Activated CD8-positive, alpha-beta T cell treated with anti-CD3 and anti-CD28 coated beads, Interleukin-2, amount 10 ng/mL, durations not matched to agents 7 days and 5 days (primary cell): Measurements from ENCODE around the gene IFT81. TPM values are rescaled to one million over a fixed set of nuclear protein-coding genes. Genes with fewer than 3 reads are reported as not detected.
"Not testable (repeated sequence)": the region's sequence is repeated elsewhere in the genome, so short reads cannot be mapped to it uniquely, and the experiment has no call there.

Source experiments
- ATAC-seq: fragments of 150-1000 bp; cut with Tn5 transposase; one replicate; pipeline ENCODE4 v1.10.0; 2021; ENCODE audit warnings: moderate library complexity
- CTCF ChIA-PET: fragments of 350-600 bp; sonication (Branson Sonifier 250); formaldehyde crosslinking; loops from one replicate; lab custom pipeline; 2021; ENCODE audit warnings: antibody characterized with exemption; lab: Charles Lee
- POLR2A ChIA-PET: fragments of 350-600 bp; sonication (Branson Sonifier 250); formaldehyde crosslinking; loops from one replicate; lab custom pipeline; 2021; ENCODE audit warnings: antibody characterized with exemption; lab: Charles Lee
- DNase-seq: peaks from one replicate; pipeline ENCODE4 v3.0.0-alpha.2; 2020
- H3K27ac Mint-ChIP-seq: one replicate; pipeline ENCODE4 v1.8.0; 2021; ENCODE audit warnings: mild to moderate bottlenecking, mixed read lengths
- H3K27me3 Mint-ChIP-seq: one replicate; pipeline ENCODE4 v1.8.0; 2021; ENCODE audit warnings: low read depth, mixed read lengths
- H3K36me3 Mint-ChIP-seq: one replicate; pipeline ENCODE4 v1.8.0; 2021; ENCODE audit warnings: low read depth, mixed read lengths
- H3K4me1 Mint-ChIP-seq: one replicate; pipeline ENCODE4 v1.8.0; 2021; ENCODE audit warnings: low read depth, mixed read lengths
- H3K4me3 Mint-ChIP-seq: one replicate; pipeline ENCODE4 v1.8.0; 2021; ENCODE audit warnings: mild to moderate bottlenecking, mixed read lengths
- H3K9me3 Mint-ChIP-seq: one replicate; pipeline ENCODE4 v1.8.0; 2022; ENCODE audit warnings: mixed read lengths; ENCODE audit not compliant: insufficient read depth
- total RNA-seq, 2 experiments: library from RNA; stranded (reverse); gene quantifications; one replicate each; pipeline ENCODE4 v1.2.3, GENCODE V29; 2021

Gene IFT81
- total RNA-seq, 2 experiments from 2014 or later = 1.5 to 2.1 TPM

DNA sequence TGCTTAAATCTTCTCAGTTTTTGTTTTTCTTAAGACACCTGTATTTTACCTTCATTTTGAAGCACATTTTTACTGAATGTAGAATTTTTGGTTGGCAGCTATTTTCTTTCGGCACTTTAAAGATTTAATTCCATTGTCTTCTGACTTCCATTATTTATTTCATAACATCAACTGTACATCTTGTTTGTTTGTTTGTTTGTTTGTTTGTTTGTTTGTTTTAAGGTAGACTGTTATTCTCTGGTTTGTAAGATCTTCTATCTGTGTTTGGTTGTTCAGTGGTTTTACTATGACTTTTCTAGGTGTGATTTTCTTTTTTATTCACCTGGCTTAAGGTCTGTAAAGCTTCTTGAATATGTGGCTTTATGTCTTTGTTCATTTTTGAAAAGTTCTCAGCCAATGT, 61.9 kb downstream of the IFT81 start:
- Mint-ChIP-seq H3K4me3 (no peak overlapping the region), H3K27ac (no peak overlapping the region), H3K36me3 (peaks cover 4% of the 10 kb centered on the region), H3K27me3 (no peaks in the 10 kb centered on the region), H3K4me1 (no peaks in the 10 kb centered on the region), H3K9me3 (peaks cover 11% of the 10 kb centered on the region)
- ATAC-seq (no peak), DNase-seq (no peak)
- CTCF ChIA-PET = no interaction called here
- POLR2A ChIA-PET = no interaction called here

DNA sequence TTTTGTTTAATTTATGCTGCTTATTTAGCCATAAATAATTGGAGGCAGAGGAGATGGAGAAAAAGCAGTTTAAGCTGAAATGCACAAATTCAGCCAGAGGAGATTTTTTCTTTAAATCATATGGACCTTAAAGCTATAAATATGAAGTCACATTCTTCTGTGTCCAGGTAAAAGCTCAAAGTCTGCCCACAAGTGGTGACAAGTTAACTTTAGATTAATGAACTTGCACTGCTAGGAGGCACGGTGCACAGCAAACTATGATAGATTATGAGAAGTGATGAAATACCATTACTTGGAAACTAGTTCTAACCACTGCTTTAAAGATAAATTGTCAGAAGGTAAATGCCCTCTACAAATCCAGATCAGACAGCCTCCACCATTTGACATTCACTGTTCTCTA, 69.0 kb downstream of the IFT81 start:
- Mint-ChIP-seq H3K4me1 (no peaks in the 10 kb centered on the region), H3K36me3 (no peaks in the 10 kb centered on the region), H3K27me3 (no peaks in the 10 kb centered on the region), H3K9me3 (no peaks in the 10 kb centered on the region), H3K27ac (no peak overlapping the region), H3K4me3 (no peak overlapping the region)
- ChIA-PET CTCF (no interaction called here), POLR2A (no interaction called here)
- ATAC-seq = no peak
- no peak for DNase-seq

DNA sequence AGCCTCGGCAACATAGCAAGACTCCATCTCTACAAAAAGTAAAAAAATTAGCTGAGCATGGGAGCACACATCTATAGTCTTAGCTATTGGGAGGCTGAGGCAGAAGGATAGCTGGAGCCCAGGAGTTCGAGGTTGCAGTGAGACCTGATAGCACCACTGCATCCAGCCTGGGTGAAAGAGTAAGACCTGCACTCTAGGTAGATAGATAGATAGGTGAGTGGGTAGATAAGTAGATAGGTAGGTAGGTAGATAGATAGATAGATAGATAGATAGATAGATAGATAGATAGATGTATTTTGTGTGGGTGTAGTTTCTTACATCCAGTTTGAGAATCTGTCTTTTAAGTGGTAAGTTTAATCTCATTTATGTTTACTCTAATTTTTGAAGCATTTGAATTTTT, 72.8 kb downstream of the IFT81 start:
- no peak overlapping the region for H3K4me3 Mint-ChIP-seq
- H3K4me1 Mint-ChIP-seq = peaks cover 11% of the 10 kb centered on the region
- POLR2A ChIA-PET = no interaction called here
- H3K9me3 Mint-ChIP-seq = no peaks in the 10 kb centered on the region
- ATAC-seq (no peak), DNase-seq (no peak)
- no peaks in the 10 kb centered on the region for H3K36me3 Mint-ChIP-seq
- no peaks in the 10 kb centered on the region for H3K27me3 Mint-ChIP-seq
- CTCF ChIA-PET = interaction anchor here (0.7 kb wide), 1 partner anchor 44 kb away, joined by 3 read pairs; no protein-coding TSS in a partner anchor
- no peak overlapping the region for H3K27ac Mint-ChIP-seq

DNA sequence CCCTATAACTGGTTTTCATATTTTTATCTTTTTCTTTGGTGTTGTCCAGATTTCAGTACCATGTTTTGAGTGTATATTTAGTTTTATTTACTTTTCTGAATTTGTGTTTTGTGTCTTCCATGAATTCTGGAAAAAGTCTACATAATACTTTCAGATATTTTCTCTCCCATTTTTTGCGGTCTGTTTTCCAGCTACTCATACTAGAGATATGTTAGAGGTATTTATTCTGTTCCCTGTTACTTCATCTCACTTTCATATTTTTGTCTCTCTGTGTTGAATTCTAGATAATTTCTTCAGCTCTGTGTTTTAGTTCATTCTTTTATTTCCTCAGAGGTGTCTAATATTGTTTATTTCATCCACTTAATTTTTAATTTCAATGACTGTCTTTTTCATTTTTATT, 74.2 kb downstream of the IFT81 start:
- POLR2A ChIA-PET = no interaction called here
- H3K4me1 Mint-ChIP-seq = peaks cover 11% of the 10 kb centered on the region
- no peaks in the 10 kb centered on the region for H3K36me3 Mint-ChIP-seq
- no peak overlapping the region for H3K27ac Mint-ChIP-seq
- ATAC-seq (no peak), DNase-seq (no peak)
- no peaks in the 10 kb centered on the region for H3K9me3 Mint-ChIP-seq
- H3K27me3 Mint-ChIP-seq = no peaks in the 10 kb centered on the region
- CTCF ChIA-PET = no interaction called here
- H3K4me3 Mint-ChIP-seq = no peak overlapping the region

DNA sequence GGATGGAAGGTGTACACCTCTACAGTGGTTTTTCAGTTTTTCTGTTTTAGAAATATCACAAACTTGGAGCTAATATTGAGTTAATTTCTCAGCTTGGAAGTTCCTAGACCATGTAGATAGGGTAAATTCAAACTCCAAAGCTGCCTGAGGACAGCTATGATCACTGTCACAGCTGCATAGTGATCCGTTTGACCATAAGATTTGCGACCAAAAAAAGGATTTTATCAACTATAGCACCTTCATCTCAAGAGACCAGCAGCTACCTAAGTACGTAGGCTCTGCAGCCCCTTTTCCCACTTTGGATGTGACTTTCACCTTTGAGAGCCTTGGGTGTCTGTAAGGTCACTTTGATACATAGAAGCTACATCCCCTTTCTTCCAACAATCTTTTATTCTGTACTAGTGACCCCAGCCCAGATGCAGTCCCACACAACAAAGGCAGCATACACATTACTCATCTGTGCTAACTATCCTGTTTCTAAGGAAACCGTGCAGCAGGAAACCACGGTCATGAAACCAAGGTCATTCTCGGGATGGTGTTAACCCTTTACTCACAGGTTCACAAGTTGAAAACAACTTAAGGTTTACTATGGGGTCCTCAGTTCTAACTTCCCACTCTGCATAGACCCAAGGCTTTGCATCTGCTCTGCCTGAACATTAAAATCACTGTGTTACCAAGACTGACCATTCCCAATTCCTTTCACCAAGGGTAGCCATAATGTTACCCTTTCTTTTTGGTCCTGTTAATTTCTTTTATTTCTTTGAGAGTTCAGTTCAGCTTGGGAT, 75.4 kb downstream of the IFT81 start:
- Mint-ChIP-seq H3K4me3 (no peak overlapping the region), H3K27ac (no peak overlapping the region), H3K27me3 (no peaks in the 10 kb centered on the region), H3K36me3 (no peaks in the 10 kb centered on the region), H3K4me1 (peaks cover 17% of the 10 kb centered on the region), H3K9me3 (no peaks in the 10 kb centered on the region)
- ATAC-seq (peak; percentile 63), DNase-seq (peak; percentile 44)
- ChIA-PET POLR2A (interaction anchor here (0.5 kb wide), 1 partner anchor 96 kb away, joined by 3 read pairs; no protein-coding TSS in a partner anchor), CTCF (interaction anchor here (0.8 kb wide), 1 partner anchor 34 kb away, joined by 3 read pairs; no protein-coding TSS in a partner anchor)

DNA sequence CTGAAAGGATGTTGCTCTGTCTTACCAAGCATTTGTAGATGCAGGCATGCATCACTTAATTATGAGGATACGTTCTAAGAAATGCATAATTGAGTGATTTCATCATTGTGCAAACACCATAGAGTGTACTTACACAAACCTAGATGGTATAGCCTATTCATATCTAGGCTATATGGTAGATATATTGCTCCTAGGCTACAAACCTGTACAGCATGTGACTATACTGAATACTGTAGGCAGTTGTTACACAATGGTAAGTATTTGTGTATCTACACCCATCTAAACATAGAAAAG, 75.9 kb downstream of the IFT81 start:
- H3K4me3 Mint-ChIP-seq = no peak overlapping the region
- ATAC-seq = no peak
- CTCF ChIA-PET = no interaction called here

DNA sequence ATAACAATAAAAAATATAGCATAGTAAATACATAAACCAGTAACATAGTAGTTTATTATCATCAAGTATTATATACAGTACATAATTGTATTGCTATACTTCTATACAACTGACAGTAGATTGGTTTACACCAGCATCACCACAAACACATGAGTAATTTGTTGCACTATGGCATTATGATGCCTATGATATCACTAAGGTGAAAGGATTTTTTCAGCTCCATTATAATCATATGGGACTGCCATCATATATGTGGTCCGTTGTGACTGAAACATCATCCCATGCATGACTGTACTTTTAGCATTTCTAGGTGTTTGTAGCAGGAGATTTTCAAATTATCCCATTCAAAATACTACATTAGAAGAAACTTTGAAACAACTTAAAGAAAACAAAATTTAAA, 77.8 kb downstream of the IFT81 start:
- H3K4me1 Mint-ChIP-seq = peaks cover 17% of the 10 kb centered on the region
- H3K36me3 Mint-ChIP-seq = no peaks in the 10 kb centered on the region
- no peak overlapping the region for H3K4me3 Mint-ChIP-seq
- no peaks in the 10 kb centered on the region for H3K27me3 Mint-ChIP-seq
- DNase-seq (no peak), ATAC-seq (no peak)
- ChIA-PET CTCF (no interaction called here), POLR2A (interaction anchor here (0.6 kb wide), 1 partner anchor 86 kb away, joined by 3 read pairs; no protein-coding TSS in a partner anchor)
- H3K27ac Mint-ChIP-seq = no peak overlapping the region
- H3K9me3 Mint-ChIP-seq = no peaks in the 10 kb centered on the region

More for the DNA sequence above, 75.9 kb downstream of the IFT81 start:
- Mint-ChIP-seq H3K9me3 (no peaks in the 10 kb centered on the region), H3K27me3 (no peaks in the 10 kb centered on the region), H3K27ac (no peak overlapping the region), H3K36me3 (no peaks in the 10 kb centered on the region), H3K4me1 (peaks cover 17% of the 10 kb centered on the region)
- DNase-seq = no peak
- POLR2A ChIA-PET = interaction anchor here (0.6 kb wide), 1 partner anchor 517 kb away, joined by 3 read pairs; no protein-coding TSS in a partner anchor

DNA sequence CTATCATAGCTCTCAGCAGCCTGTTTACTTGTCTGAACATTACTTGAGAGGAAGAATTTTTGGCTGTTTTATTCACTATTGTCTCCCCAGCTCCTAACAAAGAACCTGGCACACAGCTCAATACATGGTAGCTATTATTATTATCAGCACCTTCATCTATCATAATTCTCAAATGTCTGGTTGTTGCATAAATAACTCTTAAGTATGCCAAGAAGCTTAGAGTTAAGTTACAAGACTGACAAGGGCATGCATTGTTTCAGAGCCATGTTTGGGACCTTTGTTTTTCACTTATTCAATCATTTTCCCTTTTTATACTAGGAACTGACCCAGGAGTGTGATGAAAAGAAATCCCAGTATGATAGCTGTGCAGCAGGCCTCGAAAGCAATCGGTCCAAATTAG, 79.4 kb downstream of the IFT81 start:
- H3K4me1 Mint-ChIP-seq = peaks cover 17% of the 10 kb centered on the region
- CTCF ChIA-PET = no interaction called here
- no peak overlapping the region for H3K27ac Mint-ChIP-seq
- POLR2A ChIA-PET = no interaction called here
- H3K27me3 Mint-ChIP-seq = no peaks in the 10 kb centered on the region
- DNase-seq = no peak
- H3K9me3 Mint-ChIP-seq = no peaks in the 10 kb centered on the region
- ATAC-seq = no peak
- no peak overlapping the region for H3K4me3 Mint-ChIP-seq
- no peaks in the 10 kb centered on the region for H3K36me3 Mint-ChIP-seq

DNA sequence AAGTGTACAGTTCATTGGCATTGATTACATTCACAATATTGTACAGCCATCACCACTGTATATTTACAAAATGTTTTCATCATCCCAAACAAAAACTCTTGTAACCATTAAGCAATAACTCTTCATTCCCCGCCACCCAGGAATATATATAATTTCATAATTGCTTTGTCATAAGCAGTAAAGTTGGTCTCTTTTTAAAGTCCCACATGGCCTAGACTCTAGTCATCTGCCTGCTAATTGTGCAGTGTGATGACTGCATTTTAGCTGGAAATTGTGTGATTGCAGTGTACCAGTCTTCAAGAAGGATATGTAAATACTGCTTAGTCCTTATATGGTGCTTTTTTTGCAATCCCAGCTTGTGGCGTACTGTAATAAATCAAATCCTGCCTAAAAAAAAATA, 81.8 kb downstream of the IFT81 start:
- no peak overlapping the region for H3K4me3 Mint-ChIP-seq
- DNase-seq = no peak
- ATAC-seq = no peak
- ChIA-PET POLR2A (no interaction called here), CTCF (no interaction called here)
- no peak overlapping the region for H3K27ac Mint-ChIP-seq
- no peaks in the 10 kb centered on the region for H3K9me3 Mint-ChIP-seq
- peaks cover 6% of the 10 kb centered on the region for H3K4me1 Mint-ChIP-seq
- no peaks in the 10 kb centered on the region for H3K36me3 Mint-ChIP-seq
- no peaks in the 10 kb centered on the region for H3K27me3 Mint-ChIP-seq

DNA sequence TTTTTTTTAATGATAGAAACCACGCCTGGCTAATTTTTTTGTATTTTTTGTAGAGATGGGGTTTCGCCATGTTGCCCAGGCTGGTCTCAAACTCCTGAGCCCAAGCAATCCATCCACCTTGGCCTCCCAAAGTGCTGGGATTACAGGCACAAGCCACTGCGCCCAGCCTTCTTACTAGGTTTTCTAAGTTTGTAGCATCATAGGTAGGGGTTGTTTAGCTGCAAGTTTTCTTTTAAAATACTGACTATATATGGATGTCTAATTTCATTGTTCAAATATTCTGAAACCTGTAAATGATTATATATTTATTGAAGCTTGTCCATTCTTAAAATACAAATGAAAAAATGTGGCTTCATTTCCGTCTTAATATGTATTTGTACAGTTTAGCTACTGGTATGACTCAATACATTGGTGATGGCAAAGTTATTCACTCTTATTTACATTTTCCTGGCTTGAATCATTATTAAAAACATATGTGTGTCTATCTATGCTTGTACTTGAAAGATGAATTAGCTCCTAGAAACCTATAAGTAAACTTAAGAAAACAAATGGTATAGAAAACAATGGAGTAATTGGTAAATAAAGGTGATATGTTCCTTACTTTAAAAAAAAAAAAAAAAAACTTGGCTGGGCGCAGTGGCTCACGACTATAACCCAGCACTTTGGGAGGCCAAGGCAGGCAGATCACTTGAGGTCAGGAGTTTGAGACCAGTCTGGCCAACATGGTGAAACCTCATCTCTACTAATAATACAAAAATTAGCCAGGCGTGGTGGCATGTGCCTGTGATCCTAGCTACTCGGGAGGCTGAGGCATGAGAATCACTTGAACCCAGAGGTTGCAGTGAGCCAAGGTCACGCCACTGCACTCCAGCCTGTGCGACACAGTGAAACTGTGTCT, 87.7 kb downstream of the IFT81 start:
- H3K27ac Mint-ChIP-seq, H3K4me1 Mint-ChIP-seq, H3K4me3 Mint-ChIP-seq, ATAC-seq, H3K9me3 Mint-ChIP-seq, DNase-seq, H3K27me3 Mint-ChIP-seq, POLR2A ChIA-PET, H3K36me3 Mint-ChIP-seq: not testable (repeated sequence)
- CTCF ChIA-PET = interaction anchor here (0.8 kb wide), 1 partner anchor 9 kb away, joined by 3 read pairs; no protein-coding TSS in a partner anchor

DNA sequence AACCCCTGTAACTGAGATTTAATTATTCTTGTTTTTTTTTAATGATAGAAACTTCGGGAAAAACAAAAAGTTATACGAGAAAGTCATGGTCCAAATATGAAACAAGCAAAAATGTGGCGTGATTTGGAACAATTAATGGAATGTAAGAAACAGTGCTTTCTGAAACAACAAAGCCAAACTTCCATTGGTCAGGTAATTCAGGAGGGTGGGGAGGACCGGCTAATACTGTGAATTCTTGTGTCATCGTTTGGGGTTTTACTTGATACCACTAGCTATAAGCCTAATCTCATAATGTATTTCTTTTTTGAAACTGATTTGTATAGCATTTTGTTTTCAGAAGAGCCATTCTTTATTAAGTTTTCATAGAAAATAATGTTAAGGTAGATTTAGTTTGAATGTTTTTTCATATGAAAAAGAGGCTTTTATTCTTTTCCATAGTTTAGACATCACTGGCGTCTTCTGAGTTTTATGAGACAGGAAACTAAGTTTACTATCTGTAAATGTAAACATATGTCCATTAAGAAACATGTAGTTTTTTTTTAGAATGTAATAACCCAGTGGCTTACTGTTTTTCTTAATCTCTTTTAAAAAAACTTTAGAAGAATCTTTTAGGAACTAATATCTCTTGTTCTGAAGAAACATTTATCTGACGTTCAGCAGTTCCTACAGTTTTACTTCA, 94.0 kb downstream of the IFT81 start:
- no peaks in the 10 kb centered on the region for H3K4me1 Mint-ChIP-seq
- no peak overlapping the region for H3K4me3 Mint-ChIP-seq
- ATAC-seq = no peak
- no peaks in the 10 kb centered on the region for H3K27me3 Mint-ChIP-seq
- CTCF ChIA-PET = no interaction called here
- POLR2A ChIA-PET = no interaction called here
- no peaks in the 10 kb centered on the region for H3K36me3 Mint-ChIP-seq
- DNase-seq = no peak
- no peak overlapping the region for H3K27ac Mint-ChIP-seq
- peaks cover 4% of the 10 kb centered on the region for H3K9me3 Mint-ChIP-seq
